Limb (tissue), 2 donors: ENCODE results near the gene CPAMD8.
"Not testable (repeated sequence)": the region's sequence is repeated elsewhere in the genome, so short reads cannot be mapped to it uniquely, and the experiment has no call there.

ENCODE experiments used
- DNase-seq, 2 donors: peaks; one replicate each; pipeline ENCODE4 v3.0.0-alpha.2; 2016; ENCODE audit errors: extremely low spot score in 2 of 2

Gene CPAMD8

GRCh38 chr19:17001603-17002183 is 24.9 kb downstream of the CPAMD8 start:
- DNase-seq: no peak

- DNase-seq: no peak
Measured at GRCh38 chr19:16998635-16999194, 27.9 kb downstream of the CPAMD8 start.

GRCh38 chr19:16996838-16997490 is 29.6 kb downstream of the CPAMD8 start:
- DNase-seq: not testable (repeated sequence)

- no peak for DNase-seq
Measured at GRCh38 chr19:16988661-16989060, 37.9 kb downstream of the CPAMD8 start.

- no peak for DNase-seq
Measured at GRCh38 chr19:16985403-16985802, 41.2 kb downstream of the CPAMD8 start.

GRCh38 chr19:16982586-16982985 is 44.0 kb downstream of the CPAMD8 start:
- not testable (repeated sequence) for DNase-seq

GRCh38 chr19:16978839-16979802 is 47.5 kb downstream of the CPAMD8 start:
- DNase-seq: no peak

- DNase-seq: no peak
Measured at GRCh38 chr19:16978156-16978555, 48.5 kb downstream of the CPAMD8 start.

GRCh38 chr19:16977306-16977705 is 49.3 kb downstream of the CPAMD8 start:
- no peak for DNase-seq

GRCh38 chr19:16976446-16976845 is 50.2 kb downstream of the CPAMD8 start:
- no peak for DNase-seq

GRCh38 chr19:16970821-16971220 is 55.8 kb downstream of the CPAMD8 start:
- no peak for DNase-seq

GRCh38 chr19:16969135-16969534 is 57.5 kb downstream of the CPAMD8 start:
- no peak for DNase-seq

- DNase-seq: not testable (repeated sequence)
Measured at GRCh38 chr19:16960996-16961822, 65.4 kb downstream of the CPAMD8 start.

- DNase-seq: not testable (repeated sequence)
Measured at GRCh38 chr19:16958277-16958676, 68.3 kb downstream of the CPAMD8 start.

GRCh38 chr19:16957855-16958254 is 68.8 kb downstream of the CPAMD8 start:
- DNase-seq: no peak

- DNase-seq: peak in 1 of 2 donors; percentile 40
Measured at GRCh38 chr19:16957151-16957701, 69.4 kb downstream of the CPAMD8 start.

GRCh38 chr19:16955161-16955560 is 71.4 kb downstream of the CPAMD8 start:
- no peak for DNase-seq

GRCh38 chr19:16952046-16952445 is 74.6 kb downstream of the CPAMD8 start:
- DNase-seq: no peak

GRCh38 chr19:16951529-16951928 is 75.1 kb downstream of the CPAMD8 start:
- no peak for DNase-seq

GRCh38 chr19:16949496-16950023 is 77.0 kb downstream of the CPAMD8 start:
- no peak for DNase-seq
